ENCODE measurements around the gene PRDM13.

Gene PRDM13

GRCh38 chr6:99603421-99604165 is 3.0 kb upstream of the PRDM13 start:
- DNase-seq (ENCODE audit: low read depth, low spot score) = peak; percentile 84

- peak; percentile 58 for DNase-seq (ENCODE audit: low read depth, low spot score)
Measured at GRCh38 chr6:99604166-99605073, 2.2 kb upstream of the PRDM13 start.

- DNase-seq (ENCODE audit: low read depth, low spot score) = peak; percentile 59
Measured at GRCh38 chr6:99605074-99605734, 1.4 kb upstream of the PRDM13 start.

GRCh38 chr6:99605911-99606655 is 550 bp upstream of the PRDM13 start:
- DNase-seq (ENCODE audit: low read depth, low spot score) = no peak

GRCh38 chr6:99607416-99608036 is 893 bp downstream of the PRDM13 start:
- DNase-seq (ENCODE audit: low read depth, low spot score) = peak; percentile 30

- no peak for DNase-seq (ENCODE audit: low read depth, low spot score)
Measured at GRCh38 chr6:99608059-99608885, 1.6 kb downstream of the PRDM13 start.

GRCh38 chr6:99608886-99609482 is 2.4 kb downstream of the PRDM13 start:
- no peak for DNase-seq (ENCODE audit: low read depth, low spot score)

- DNase-seq (ENCODE audit: low read depth, low spot score) = no peak
Measured at GRCh38 chr6:99609905-99610489, 3.4 kb downstream of the PRDM13 start.

- DNase-seq (ENCODE audit: low read depth, low spot score) = no peak
Measured at GRCh38 chr6:99611148-99611547, 4.5 kb downstream of the PRDM13 start.

- peak; percentile 22 for DNase-seq (ENCODE audit: low read depth, low spot score)
Measured at GRCh38 chr6:99612551-99613408, 6.1 kb downstream of the PRDM13 start.

GRCh38 chr6:99613409-99613704 is 6.7 kb downstream of the PRDM13 start:
- DNase-seq (ENCODE audit: low read depth, low spot score) = peak; percentile 69

GRCh38 chr6:99613705-99614429 is 7.2 kb downstream of the PRDM13 start:
- peak; percentile 63 for DNase-seq (ENCODE audit: low read depth, low spot score)

- peak; percentile 67 for DNase-seq (ENCODE audit: low read depth, low spot score)
Measured at GRCh38 chr6:99614430-99615186, 8.0 kb downstream of the PRDM13 start.

GRCh38 chr6:99617131-99617530 is 10.5 kb downstream of the PRDM13 start:
- DNase-seq (ENCODE audit: low read depth, low spot score) = no peak

GRCh38 chr6:99618649-99619408 is 12.2 kb downstream of the PRDM13 start:
- DNase-seq (ENCODE audit: low read depth, low spot score) = peak; percentile 62

GRCh38 chr6:99619409-99619762 is 12.8 kb downstream of the PRDM13 start:
- no peak for DNase-seq (ENCODE audit: low read depth, low spot score)
